DOHH2 (cell line): Measurements from ENCODE around the gene CDV3.

Experiments used
- EZH2phosphoT487 ChIP-seq: fragments of 200-600 bp; sonication (generic); IDR thresholded peaks from 2 replicates; pipeline ENCODE4 v1.6.1; 2017; ENCODE audit warnings: borderline replicate concordance, mild to moderate bottlenecking, antibody characterized with exemption, low read length, moderate library complexity, mixed read lengths
- TF ChIP-seq, protein P1 (sequence below): fragments of 200-600 bp; sonication (generic); IDR thresholded peaks from one replicate; pipeline ENCODE4 v1.5.1; 2014; ENCODE audit warnings: antibody characterized with exemption, mild to moderate bottlenecking, low read depth, low read length; ENCODE audit not compliant: poor library complexity, severe bottlenecking

DNA sequence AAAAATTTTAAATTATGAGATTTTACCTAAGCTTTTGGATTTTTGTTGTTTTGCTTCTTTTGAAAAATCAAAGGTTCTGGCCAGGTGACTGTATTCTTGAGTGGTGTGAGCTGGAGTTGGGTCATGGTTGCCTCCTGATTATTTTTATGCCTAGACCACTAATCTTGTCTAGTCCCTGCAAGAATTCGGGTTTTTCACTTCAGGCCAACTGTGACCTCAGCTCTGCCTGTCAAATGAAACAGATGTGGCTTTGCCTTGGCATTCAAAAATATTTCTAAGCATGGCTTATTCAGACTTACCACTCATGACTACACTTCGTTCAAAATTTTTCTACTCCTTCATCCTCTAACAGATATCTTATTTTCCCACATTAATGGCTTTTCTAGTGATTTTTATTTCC, 25.4 kb upstream of the CDV3 start:
- TF ChIP-seq, protein P1, sequence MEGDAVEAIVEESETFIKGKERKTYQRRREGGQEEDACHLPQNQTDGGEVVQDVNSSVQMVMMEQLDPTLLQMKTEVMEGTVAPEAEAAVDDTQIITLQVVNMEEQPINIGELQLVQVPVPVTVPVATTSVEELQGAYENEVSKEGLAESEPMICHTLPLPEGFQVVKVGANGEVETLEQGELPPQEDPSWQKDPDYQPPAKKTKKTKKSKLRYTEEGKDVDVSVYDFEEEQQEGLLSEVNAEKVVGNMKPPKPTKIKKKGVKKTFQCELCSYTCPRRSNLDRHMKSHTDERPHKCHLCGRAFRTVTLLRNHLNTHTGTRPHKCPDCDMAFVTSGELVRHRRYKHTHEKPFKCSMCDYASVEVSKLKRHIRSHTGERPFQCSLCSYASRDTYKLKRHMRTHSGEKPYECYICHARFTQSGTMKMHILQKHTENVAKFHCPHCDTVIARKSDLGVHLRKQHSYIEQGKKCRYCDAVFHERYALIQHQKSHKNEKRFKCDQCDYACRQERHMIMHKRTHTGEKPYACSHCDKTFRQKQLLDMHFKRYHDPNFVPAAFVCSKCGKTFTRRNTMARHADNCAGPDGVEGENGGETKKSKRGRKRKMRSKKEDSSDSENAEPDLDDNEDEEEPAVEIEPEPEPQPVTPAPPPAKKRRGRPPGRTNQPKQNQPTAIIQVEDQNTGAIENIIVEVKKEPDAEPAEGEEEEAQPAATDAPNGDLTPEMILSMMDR: no peak
- TF ChIP-seq EZH2phosphoT487: no peak
